GM18505 (cell line): ENCODE measurements around the gene RNU6-9.

Experiments
- ATAC-seq: cut with Tn5 transposase; IDR thresholded peaks from one replicate; pipeline ENCODE4 v1.9.1; 2021; ENCODE audit not compliant: unreplicated experiment
- POLR2A ChIP-seq: IDR thresholded peaks from 4 replicates; pipeline ENCODE4 v1.6.1; 2011; ENCODE audit warnings: borderline replicate concordance; ENCODE audit not compliant: insufficient read depth, insufficient read length; ENCODE audit errors: extremely low read depth

Gene RNU6-9

DNA sequence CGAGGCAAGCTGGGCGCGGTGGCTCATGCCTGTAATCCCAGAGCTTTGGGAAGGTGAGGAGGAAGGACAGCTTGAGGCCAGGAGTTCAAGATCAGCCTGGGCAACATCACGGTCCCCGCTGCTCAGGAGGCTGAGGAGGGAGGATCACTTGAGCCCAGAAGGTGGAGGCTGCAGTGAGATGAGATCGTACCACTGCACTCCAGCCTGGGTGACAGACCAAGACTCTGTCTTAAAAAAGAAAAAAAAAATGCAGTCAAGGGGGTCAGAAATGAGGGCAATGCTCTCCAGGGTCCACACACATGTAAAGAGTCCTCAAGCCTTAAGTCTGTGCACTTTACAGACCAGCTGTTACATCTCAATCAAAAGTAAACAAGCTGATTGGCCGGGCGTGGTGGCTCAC lies 11.3 kb downstream of the RNU6-9 start:
- no peak for ATAC-seq
- TF ChIP-seq POLR2A, result no peak

DNA sequence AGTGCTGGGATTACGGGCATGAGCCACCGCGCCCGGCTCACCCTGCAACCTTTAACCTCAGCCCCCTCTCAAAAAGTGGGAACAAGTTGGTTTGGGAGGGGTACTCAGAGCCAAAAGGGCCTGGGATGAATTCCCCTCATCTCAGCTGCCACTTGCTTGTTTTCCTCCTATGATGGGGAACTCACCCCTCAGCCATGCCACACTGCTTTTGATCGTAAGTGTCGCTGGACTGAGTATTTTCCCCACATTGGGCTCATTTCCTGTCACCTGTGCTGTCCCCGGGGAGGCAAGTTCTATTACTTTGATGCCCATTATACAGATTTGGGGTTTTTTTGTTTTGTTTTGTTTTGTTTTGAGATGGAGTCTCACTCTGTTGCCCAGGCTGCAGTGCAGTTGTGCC lies 13.2 kb downstream of the RNU6-9 start:
- TF ChIP-seq POLR2A, result no peak
- ATAC-seq, result no peak

- ATAC-seq, result no peak
- TF ChIP-seq POLR2A, result no peak
Observed at GRCh38 chr19:907183-907853, 14.0 kb downstream of the RNU6-9 start.

DNA sequence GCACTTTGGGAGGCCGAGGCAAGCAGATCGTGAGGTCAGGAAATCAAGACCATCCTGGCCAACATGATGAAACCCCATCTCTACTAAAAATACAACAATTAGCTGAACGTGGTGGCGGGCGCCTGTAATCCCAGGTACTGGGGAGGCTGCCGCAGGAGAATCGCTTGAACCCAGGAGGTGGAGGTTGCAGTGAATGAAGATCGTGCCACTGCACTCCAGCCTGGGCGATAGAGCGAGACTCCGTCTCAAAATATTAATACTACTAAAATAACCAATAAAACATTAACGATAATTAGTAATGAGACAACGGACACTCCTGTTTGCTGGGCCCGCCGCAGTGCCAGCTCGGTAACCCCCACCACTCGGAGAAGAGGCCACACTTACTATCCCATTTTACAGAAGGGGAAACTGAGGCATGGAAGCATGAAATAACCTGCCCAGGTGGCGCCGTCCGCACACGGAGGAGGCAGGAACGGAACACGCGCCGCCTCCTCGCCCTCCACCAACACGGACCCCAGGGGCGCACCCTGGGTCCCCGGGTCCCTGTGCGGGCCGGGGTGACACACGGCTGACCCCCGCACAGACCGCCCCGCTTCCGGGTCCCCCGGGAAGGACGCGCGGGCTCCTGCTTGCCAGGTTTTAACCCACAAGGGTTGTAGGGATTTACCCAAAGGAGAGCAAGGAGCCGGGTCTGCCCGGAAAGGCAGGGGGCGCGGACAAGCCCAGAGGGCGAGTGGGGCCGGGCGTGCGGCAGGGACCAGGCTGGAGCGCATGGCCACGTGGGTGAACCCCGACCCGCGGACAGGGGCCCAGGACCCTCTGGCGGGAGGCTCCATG lies 18.1 kb downstream of the RNU6-9 start:
- no peak for ATAC-seq
- TF ChIP-seq POLR2A, result no peak

- ATAC-seq, result no peak
Observed at GRCh38 chr19:912181-913079, 19.1 kb downstream of the RNU6-9 start.

DNA sequence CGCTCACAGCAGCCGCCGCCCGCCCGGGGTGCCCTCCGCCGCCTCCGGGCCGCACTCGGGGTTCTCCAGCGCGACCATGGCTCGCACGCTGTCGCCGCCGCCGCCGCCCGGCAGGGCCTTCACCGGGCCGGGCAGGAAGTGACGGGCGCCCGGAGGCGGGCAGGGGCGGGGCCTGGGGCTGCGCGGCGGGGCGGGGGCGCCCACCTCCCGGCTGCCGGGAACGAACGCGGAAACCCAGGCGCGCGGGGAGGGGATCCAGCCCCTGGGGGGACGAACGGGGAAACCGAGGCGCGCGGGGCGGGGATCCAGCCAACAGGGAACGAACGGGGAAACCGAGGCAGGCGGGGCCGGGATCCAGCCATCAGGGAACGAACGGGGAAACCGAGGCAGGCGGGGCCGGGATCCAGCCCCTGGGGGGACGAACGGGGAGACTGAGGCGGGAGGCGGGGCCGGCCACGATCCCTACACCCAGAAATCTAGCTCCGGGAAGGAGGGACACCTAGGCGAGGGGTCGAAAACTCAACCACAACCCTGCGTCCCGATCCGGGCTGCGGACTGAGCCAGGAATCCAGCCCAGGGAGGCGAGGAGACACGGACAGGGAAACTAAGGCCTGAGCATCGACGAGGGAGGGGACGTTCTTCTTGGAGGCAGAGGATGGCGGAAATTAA lies 19.9 kb downstream of the RNU6-9 start, which contains the start of gene R3HDM4:
Gene R3HDM4 (minus strand): TSS at position 140 of the 669 bp plus-strand sequence. CDS start 62 bp downstream, at position 78.
- no peak for ATAC-seq
- TF ChIP-seq POLR2A, result peak; percentile 70

More at GRCh38 chr19:912181-913079, 19.1 kb downstream of the RNU6-9 start:
- no peak for TF ChIP-seq POLR2A

DNA sequence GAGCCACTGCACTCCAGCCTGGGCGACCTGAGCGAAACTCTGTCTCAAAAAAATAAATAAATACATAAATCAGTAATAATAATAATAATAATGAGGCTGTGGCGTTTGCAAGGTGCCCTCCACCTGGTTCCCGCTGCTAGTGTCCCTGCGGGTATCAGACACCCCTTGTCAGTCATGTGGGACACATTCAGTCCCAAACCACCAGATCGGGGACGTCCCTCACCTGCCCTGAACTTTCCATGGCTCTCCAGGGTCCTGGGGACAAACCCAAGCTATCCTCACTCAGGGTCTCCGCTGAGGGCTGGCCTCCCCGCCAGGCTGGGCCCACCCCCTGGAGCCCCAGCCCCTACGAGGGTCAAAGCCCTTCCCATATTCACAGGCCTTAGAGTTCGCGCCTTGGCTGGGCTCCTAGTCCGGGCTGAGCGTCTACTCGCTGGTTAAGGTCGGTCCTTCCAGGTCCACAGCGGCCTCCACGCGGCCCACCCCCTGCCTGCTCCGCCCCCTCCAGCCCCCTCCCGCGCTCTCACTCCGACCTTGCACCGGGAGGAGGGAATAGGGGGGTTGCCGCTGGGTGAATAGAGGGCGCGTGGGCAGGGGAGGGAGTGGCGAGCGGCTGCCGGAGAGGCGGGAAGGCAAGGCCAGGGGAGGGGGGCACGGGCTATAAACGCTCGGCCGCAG lies 23.5 kb downstream of the RNU6-9 start:
- no peak for ATAC-seq
- no peak for TF ChIP-seq POLR2A

- no peak for ATAC-seq
- TF ChIP-seq POLR2A, result no peak
Observed at GRCh38 chr19:917323-918151, 24.3 kb downstream of the RNU6-9 start, which contains the start of gene KISS1R. Gene KISS1R, plus strand, starts transcription at chr19:917333. Its CDS starts 170 bp downstream, at chr19:917503.

DNA sequence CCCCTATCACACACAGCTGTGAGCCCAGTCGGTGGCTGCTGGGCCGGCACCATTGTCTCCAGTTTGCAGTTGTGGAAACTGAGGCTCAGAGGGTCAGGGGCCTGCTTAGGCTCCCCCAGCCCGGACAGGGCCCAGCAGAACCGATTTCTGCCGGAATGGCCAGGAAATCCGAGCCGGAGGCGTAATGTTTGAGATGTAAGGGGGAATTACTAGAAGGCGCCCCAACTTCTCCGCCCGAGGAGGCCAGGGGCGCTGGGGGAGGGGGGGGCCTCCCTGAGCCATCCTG lies 24.8 kb downstream of the RNU6-9 start:
- no peak for TF ChIP-seq POLR2A
- ATAC-seq, result no peak

DNA sequence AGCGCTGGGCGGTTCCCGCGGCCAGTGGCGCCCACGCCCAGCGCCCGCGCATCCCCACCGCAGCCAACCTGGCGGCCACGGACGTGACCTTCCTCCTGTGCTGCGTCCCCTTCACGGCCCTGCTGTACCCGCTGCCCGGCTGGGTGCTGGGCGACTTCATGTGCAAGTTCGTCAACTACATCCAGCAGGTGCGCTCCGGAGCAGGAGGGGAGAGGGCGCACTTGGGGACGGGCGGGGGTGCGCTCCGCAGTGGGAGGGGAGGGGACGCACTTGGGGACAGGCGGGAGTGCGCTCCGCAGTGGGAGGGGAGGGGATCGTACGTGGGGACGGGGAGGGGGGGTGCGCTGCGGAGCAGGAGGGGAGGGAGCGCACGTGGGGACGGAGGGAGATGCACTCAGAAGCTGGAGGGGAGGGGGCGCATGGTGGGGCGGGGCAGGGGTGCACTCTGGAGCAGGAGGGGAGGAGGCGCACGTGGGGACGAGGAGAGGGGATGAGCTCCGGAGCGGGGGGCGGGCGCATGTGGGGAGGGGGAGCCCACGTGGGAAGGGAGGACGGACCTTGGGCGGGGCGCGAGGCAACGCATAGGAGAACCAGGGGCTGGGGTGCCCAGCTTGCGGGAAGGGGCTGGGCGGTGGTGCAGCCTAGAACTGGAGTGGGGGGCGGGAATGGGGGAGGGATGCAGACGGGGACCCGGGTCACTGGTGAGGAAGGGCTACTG lies 25.4 kb downstream of the RNU6-9 start:
- no peak for TF ChIP-seq POLR2A
- no peak for ATAC-seq
